Neural progenitor cell (in vitro differentiated cells): ENCODE results near the gene RHBDD1.

ENCODE experiments used
- EZH2 ChIP-seq: fragments of 200-600 bp; sonication (generic); IDR thresholded peaks from 2 replicates; pipeline ENCODE4 v1.6.1; 2017; ENCODE audit warnings: antibody characterized with exemption, mild to moderate bottlenecking, moderate library complexity
- TF ChIP-seq, protein P1 (sequence below): fragments of 200-600 bp; sonication (generic); IDR thresholded peaks from 2 replicates; pipeline ENCODE4 v1.5.1; 2017; ENCODE audit warnings: antibody characterized with exemption, mild to moderate bottlenecking

DNA sequence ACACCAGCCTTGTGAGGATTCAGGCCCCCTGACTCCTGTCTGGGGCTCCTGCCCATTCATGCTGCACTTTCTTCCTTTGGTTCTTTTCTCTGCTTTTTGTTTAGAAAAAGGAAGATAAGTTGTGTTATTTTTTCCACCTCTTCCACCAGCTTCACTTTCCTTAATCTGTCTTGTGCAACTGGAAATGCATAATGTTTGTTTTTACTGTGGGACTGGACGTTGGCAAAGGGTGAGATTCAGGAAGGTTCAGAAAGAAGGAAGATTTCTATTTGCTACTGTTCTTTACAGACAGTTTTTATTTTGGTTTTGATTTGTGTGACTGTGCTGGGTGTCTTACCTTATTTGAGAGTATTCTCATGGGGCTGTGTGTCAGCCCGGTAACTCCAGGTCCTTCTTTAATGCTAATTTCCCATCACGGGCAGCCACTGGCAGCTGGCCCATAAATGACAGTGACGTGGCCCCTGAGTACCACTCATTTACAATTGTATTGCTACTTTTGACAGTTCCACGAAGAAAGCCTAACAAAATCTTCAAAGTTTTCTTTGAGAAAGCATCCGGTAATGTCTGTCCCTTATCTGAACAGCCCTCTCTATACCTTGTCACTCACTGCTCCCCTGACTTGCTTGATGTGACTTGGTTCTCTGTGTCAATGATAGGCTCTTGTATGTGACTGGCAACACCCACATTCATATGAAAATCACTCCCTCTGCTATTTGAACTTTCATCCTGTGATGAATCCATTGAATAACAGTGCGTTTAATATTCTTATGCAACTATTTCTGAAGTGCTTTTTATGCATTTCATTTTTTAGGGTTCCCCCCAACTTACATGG is 32.7 kb downstream of the RHBDD1 start:
- TF ChIP-seq, protein P1, sequence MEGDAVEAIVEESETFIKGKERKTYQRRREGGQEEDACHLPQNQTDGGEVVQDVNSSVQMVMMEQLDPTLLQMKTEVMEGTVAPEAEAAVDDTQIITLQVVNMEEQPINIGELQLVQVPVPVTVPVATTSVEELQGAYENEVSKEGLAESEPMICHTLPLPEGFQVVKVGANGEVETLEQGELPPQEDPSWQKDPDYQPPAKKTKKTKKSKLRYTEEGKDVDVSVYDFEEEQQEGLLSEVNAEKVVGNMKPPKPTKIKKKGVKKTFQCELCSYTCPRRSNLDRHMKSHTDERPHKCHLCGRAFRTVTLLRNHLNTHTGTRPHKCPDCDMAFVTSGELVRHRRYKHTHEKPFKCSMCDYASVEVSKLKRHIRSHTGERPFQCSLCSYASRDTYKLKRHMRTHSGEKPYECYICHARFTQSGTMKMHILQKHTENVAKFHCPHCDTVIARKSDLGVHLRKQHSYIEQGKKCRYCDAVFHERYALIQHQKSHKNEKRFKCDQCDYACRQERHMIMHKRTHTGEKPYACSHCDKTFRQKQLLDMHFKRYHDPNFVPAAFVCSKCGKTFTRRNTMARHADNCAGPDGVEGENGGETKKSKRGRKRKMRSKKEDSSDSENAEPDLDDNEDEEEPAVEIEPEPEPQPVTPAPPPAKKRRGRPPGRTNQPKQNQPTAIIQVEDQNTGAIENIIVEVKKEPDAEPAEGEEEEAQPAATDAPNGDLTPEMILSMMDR = no peak
- no peak for TF ChIP-seq EZH2
